ENCODE measurements around the gene UBR1.
A peak's percentile ranks its signal among the peaks of the same experiment; 100 is the strongest.

Gene UBR1

DNA sequence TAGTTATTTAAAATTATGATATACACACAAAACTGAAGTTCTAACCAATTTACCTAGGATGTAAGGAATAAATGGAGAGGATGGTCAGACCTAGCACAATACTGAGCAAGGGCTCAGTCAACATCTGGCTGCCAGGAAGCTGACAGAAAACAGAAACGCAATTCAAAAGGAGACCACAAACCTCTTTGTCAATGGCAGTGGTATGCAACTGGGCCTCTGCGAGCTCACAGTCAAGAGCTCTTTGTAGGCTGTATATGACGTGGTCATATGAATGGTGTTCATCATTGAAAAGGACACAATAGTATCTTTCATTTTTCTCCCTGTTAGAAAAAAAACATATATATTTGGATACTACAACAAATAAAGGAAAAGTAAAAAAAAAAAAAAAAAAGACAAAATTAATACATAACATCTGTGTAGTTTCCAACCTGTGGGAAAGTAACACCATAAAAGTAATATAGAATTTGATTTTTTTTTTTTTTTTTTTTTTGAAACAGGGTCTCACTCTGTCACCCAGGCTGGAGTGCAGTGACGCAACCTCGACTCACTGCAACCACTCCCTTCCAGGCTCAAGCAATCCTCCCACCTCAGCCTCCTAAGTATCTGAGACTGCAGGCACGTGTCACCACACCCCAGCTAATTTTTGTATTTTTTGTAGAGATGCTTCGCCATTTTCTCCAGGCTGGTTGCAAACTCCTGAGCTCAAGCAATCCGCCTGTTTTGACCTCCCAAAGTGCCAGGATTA is 37.9 kb downstream of the UBR1 start:
- Histone ChIP-seq H3K4me3 (replicated peaks; ENCODE audit: insufficient read depth, low read length) (no peak overlapping the region), H3K27ac (replicated peaks) (no peak overlapping the region), H3K27me3 (ENCODE audit: insufficient read depth, poor library complexity, severe bottlenecking) (no peaks in the 10 kb centered on the region)
- TF ChIP-seq CTCF (IDR thresholded peaks at IDR 0.05; ENCODE audit: insufficient read depth, low read length) (no peak), GABPA (IDR thresholded peaks at IDR 0.05; ENCODE audit: low read depth) (no peak), POLR2AphosphoS5 (IDR thresholded peaks at IDR 0.05; ENCODE audit: low read depth) (no peak), SPI1 (IDR thresholded peaks at IDR 0.05; ENCODE audit: borderline replicate concordance, low read depth) (no peak)
- TF ChIP-seq, protein P1, sequence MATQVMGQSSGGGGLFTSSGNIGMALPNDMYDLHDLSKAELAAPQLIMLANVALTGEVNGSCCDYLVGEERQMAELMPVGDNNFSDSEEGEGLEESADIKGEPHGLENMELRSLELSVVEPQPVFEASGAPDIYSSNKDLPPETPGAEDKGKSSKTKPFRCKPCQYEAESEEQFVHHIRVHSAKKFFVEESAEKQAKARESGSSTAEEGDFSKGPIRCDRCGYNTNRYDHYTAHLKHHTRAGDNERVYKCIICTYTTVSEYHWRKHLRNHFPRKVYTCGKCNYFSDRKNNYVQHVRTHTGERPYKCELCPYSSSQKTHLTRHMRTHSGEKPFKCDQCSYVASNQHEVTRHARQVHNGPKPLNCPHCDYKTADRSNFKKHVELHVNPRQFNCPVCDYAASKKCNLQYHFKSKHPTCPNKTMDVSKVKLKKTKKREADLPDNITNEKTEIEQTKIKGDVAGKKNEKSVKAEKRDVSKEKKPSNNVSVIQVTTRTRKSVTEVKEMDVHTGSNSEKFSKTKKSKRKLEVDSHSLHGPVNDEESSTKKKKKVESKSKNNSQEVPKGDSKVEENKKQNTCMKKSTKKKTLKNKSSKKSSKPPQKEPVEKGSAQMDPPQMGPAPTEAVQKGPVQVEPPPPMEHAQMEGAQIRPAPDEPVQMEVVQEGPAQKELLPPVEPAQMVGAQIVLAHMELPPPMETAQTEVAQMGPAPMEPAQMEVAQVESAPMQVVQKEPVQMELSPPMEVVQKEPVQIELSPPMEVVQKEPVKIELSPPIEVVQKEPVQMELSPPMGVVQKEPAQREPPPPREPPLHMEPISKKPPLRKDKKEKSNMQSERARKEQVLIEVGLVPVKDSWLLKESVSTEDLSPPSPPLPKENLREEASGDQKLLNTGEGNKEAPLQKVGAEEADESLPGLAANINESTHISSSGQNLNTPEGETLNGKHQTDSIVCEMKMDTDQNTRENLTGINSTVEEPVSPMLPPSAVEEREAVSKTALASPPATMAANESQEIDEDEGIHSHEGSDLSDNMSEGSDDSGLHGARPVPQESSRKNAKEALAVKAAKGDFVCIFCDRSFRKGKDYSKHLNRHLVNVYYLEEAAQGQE (IDR thresholded peaks at IDR 0.05; ENCODE audit: insufficient replicate concordance, low read depth): no peak
- DNase-seq (ENCODE audit: low read depth in 1 of 2, low spot score in 1 of 2): peak in 1 of 2 experiments; percentile 3

DNA sequence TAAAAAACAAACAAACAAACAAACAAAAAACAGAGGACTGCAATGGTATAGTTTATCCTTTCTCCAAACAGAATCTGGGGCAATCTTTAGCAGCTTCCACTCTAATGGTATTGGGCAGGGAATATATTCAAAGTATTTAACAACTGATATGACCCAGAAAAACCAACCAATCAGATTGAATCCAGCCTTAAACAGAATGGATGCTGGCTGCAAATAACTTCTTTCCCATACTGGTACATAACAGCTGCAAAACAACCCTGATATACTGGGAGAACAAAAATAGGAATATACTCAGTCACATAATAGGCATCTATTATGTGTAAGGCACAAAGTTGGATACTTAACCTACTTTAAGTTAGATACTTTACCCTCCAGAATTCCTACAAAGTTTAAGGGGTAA is 49.1 kb downstream of the UBR1 start:
- DNase-seq (ENCODE audit: low read depth in 1 of 2, low spot score in 1 of 2): no peak
- H3K27ac ChIP-seq (replicated peaks): no peak overlapping the region
- no peak overlapping the region for H3K4me3 ChIP-seq (replicated peaks; ENCODE audit: insufficient read depth, low read length)
- no peaks in the 10 kb centered on the region for H3K27me3 ChIP-seq (ENCODE audit: insufficient read depth, poor library complexity, severe bottlenecking)
- no peak for TF ChIP-seq SPI1 (IDR thresholded peaks at IDR 0.05; ENCODE audit: borderline replicate concordance, low read depth)
- TF ChIP-seq GABPA (IDR thresholded peaks at IDR 0.05; ENCODE audit: low read depth): no peak
- TF ChIP-seq POLR2AphosphoS5 (IDR thresholded peaks at IDR 0.05; ENCODE audit: low read depth): no peak
- TF ChIP-seq, protein P1 (IDR thresholded peaks at IDR 0.05; ENCODE audit: insufficient replicate concordance, low read depth): no peak
- TF ChIP-seq CTCF (IDR thresholded peaks at IDR 0.05; ENCODE audit: insufficient read depth, low read length): no peak

DNA sequence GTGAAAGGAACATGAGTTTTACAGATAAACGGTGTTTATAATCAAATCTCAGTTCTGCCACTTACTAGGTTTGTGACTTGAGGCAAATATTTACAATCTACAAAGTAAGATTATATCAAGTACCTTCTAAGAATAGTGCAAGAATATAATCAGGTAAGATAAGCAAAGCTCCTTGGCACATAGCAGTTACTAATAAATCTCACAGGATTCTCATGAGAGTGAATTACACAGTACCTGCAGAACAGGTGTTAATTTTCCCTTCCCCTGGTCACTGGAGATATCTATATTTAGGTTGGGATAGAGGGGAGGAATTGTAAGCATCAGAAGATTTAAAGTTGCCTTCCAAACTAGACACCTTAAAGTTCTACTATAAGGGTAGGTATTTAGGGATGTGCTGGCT is 53.0 kb downstream of the UBR1 start:
- DNase-seq (ENCODE audit: low read depth in 1 of 2, low spot score in 1 of 2): no peak
- H3K27me3 ChIP-seq (ENCODE audit: insufficient read depth, poor library complexity, severe bottlenecking): no peaks in the 10 kb centered on the region
- H3K27ac ChIP-seq (replicated peaks): no peak overlapping the region
- H3K4me3 ChIP-seq (replicated peaks; ENCODE audit: insufficient read depth, low read length): no peak overlapping the region
- TF ChIP-seq GABPA (IDR thresholded peaks at IDR 0.05; ENCODE audit: low read depth): no peak
- no peak for TF ChIP-seq SPI1 (IDR thresholded peaks at IDR 0.05; ENCODE audit: borderline replicate concordance, low read depth)
- TF ChIP-seq POLR2AphosphoS5 (IDR thresholded peaks at IDR 0.05; ENCODE audit: low read depth): no peak
- TF ChIP-seq, protein P1 (IDR thresholded peaks at IDR 0.05; ENCODE audit: insufficient replicate concordance, low read depth): no peak
- no peak for TF ChIP-seq CTCF (IDR thresholded peaks at IDR 0.05; ENCODE audit: insufficient read depth, low read length)
